ENCODE results near the gene CD55. TPM values are rescaled to one million over a fixed set of nuclear protein-coding genes. Genes with fewer than 3 reads are reported as not detected.

CD55 gene
- total and polyA plus RNA-seq, 12 donors, result 76.1 to 600 (median 244) TPM

DNA sequence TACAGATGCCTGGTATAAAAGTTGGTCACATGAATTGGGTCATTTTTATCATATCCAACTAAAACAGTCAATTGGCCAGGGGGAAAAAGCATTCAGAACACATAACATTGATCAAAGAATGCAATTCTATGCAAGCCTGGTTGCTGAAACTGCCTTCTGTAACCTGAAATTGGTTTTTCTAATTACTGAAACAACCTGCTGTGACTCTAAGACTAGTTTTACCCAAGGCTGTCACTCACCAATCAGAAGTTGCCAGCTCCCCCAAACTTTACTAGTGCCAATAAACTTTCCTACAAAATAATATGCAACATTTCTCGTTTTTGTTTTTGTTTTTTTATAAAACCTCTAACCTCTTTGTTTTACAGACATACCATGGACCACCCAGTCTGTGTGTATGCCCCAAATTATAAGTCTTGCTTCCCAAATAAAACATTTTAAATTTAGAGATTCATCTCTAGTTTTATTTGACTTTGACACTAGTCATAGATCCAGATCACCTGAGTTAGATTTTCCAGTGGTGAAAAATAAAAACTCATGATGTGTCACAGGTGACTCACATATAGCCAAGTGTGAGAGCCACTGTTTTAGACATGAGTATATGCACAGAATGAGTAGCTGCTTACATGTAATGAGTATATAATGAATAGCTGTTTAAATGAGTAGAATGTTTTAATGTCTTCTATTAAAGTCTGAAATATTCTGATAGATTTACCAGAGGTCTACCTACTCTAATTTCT is 68.4 kb downstream of the CD55 start:
- TF ChIP-seq, protein P1, sequence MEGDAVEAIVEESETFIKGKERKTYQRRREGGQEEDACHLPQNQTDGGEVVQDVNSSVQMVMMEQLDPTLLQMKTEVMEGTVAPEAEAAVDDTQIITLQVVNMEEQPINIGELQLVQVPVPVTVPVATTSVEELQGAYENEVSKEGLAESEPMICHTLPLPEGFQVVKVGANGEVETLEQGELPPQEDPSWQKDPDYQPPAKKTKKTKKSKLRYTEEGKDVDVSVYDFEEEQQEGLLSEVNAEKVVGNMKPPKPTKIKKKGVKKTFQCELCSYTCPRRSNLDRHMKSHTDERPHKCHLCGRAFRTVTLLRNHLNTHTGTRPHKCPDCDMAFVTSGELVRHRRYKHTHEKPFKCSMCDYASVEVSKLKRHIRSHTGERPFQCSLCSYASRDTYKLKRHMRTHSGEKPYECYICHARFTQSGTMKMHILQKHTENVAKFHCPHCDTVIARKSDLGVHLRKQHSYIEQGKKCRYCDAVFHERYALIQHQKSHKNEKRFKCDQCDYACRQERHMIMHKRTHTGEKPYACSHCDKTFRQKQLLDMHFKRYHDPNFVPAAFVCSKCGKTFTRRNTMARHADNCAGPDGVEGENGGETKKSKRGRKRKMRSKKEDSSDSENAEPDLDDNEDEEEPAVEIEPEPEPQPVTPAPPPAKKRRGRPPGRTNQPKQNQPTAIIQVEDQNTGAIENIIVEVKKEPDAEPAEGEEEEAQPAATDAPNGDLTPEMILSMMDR (IDR thresholded peaks at IDR 0.05), result no peak
- no peak for TF ChIP-seq POLR2A (IDR thresholded peaks at IDR 0.05)
- no peaks in the 10 kb centered on the region for H3K4me1 ChIP-seq (replicated peaks in 1 of 2)
- intact Hi-C loops (cut with DNase I), result no loop called here
- H3K27me3 ChIP-seq, result no peaks in the 10 kb centered on the region
- no peak overlapping the region for H3K4me3 ChIP-seq
- DNase-seq, result no peak
- 47 to 69% (median 56%) methylated on average over 1 of the region's 1 CpG for WGBS, 4 donors
- H3K9me3 ChIP-seq (replicated peaks in 1 of 3), result no peaks in the 10 kb centered on the region
- no peaks in the 10 kb centered on the region for H3K36me3 ChIP-seq (replicated peaks in 1 of 2)
- no peak overlapping the region for H3K27ac ChIP-seq

DNA sequence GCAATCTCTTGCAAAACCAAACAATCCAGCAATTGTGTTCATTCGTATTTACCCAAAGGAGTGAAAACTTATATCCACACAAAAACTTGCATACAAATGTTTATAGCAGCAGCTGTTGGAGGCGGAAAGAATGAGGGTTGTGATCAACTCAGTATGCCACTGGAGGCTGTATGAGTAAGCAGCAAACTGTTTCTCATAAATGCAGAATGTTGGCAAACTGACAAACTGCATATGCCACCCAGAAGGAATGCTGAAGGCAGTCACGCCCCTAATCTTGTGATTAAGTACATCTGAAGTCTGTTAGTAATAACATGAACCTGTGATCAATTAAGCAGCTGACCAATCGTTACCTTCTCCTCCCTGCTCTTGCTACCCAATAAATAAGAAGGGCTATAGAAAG is 72.1 kb downstream of the CD55 start:
- Histone ChIP-seq H3K27ac (no peak overlapping the region), H3K27me3 (no peaks in the 10 kb centered on the region), H3K36me3 (replicated peaks in 1 of 2) (no peaks in the 10 kb centered on the region), H3K4me3 (no peak overlapping the region), H3K9me3 (replicated peaks in 1 of 3) (no peaks in the 10 kb centered on the region), H3K4me1 (replicated peaks in 1 of 2) (no peaks in the 10 kb centered on the region)
- TF ChIP-seq POLR2A (IDR thresholded peaks at IDR 0.05), result no peak
- TF ChIP-seq, protein P1 (IDR thresholded peaks at IDR 0.05), result no peak
- WGBS, 4 donors, result 70 to 73% (median 71%) methylated on average over 4 of the region's 4 CpGs
- peak in 4 of 7 donors; percentile 14 to 30 (median 22) for DNase-seq
- intact Hi-C loops (cut with DNase I), result no loop called here

DNA sequence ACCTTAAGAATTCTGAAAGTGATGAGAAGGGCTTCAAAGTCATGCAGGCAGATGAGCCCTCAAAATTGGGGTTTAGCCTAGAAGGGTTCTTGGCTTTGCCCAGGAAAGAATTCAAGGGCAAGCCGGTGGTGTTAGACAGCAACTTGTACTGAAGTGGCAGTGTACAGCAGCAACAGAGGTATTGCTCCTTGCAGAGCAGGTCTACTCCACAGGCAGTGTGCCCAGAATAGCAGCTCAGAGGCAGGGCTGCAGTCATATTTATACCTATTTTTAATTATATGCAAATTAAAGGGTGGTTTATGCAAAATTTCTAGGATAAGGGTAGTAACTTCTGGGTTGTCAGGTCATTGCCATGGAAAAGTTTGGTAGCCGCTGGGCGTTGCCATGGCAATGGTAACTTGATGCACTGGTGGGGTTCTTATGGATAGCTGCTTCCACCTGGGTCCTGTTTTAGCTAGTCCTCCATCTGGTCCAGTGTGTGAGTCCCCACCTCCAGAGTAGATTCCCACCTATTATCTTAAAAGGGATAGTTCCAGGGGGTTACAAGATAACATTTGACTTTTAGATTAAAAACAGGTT is 74.8 kb downstream of the CD55 start:
- H3K4me3 ChIP-seq, result no peak overlapping the region
- 63 to 99% (median 78%) methylated on average over 3 of the region's 3 CpGs for WGBS, 4 donors
- no peaks in the 10 kb centered on the region for H3K4me1 ChIP-seq (replicated peaks in 1 of 2)
- H3K27me3 ChIP-seq, result no peaks in the 10 kb centered on the region
- H3K9me3 ChIP-seq (replicated peaks in 1 of 3), result no peaks in the 10 kb centered on the region
- no peak for TF ChIP-seq POLR2A (IDR thresholded peaks at IDR 0.05)
- TF ChIP-seq, protein P1 (IDR thresholded peaks at IDR 0.05), result no peak
- intact Hi-C loops (cut with DNase I), result no loop called here
- H3K36me3 ChIP-seq (replicated peaks in 1 of 2), result no peaks in the 10 kb centered on the region
- H3K27ac ChIP-seq, result no peak overlapping the region
- DNase-seq, result no peak

DNA sequence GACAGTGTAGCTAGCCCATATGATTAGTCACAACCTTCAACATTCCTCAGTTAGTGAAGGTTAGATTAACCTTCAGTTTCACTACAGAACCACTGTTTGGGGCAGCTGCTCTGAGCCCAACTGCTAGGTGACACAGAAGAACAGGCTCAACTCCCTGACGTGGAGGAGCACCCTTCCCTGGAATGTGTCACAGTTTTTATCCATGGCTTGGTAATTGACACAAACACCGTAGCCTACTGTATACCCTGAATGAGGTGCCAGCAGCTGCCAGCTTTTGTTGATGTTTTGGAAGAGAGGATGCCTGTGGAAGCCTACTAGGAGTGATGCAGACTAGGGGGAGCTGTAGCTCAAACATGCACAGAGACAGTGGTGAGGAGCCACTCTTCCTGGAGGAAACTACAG is 76.0 kb downstream of the CD55 start:
- Histone ChIP-seq H3K4me1 (replicated peaks in 1 of 2) (no peaks in the 10 kb centered on the region), H3K27ac (no peak overlapping the region), H3K36me3 (replicated peaks in 1 of 2) (no peaks in the 10 kb centered on the region), H3K27me3 (no peaks in the 10 kb centered on the region), H3K9me3 (replicated peaks in 1 of 3) (no peaks in the 10 kb centered on the region), H3K4me3 (no peak overlapping the region)
- DNase-seq, result peak in 1 of 7 donors; percentile 10
- 37 to 64% (median 54%) methylated on average over 2 of the region's 2 CpGs for WGBS, 4 donors
- TF ChIP-seq POLR2A (IDR thresholded peaks at IDR 0.05), result no peak
- TF ChIP-seq, protein P1 (IDR thresholded peaks at IDR 0.05), result no peak
- intact Hi-C loops (cut with DNase I), result no loop called here

Data from adrenal gland (tissue), 12 donors.